ENCODE results near the gene PARN.
A peak's percentile ranks its signal among the peaks of the same experiment; 100 is the strongest.
"Not testable (repeated sequence)": the region's sequence is repeated elsewhere in the genome, so short reads cannot be mapped to it uniquely, and the experiment has no call there.

The PARN gene

DNA sequence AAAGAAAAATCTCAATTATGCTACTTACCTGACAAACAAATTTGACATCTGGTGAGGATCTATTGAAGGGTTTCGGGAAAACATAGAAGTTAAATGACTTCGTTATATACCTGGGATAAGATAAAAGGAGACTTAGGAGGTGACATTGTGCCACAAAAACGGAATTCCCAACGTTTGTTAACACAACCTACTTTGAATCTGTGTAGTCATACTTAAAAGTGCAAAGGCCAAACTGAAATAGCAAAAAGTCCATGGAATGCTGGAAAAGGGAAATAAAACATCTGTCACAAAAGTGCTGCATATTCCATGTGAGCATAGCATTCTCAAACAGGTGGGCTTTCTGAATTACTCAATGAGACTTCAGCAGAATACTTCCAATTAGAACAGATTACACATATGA, 3.0 kb downstream of the PARN start:
- DNase-seq (ENCODE audit: low read depth in 1 of 2, low spot score in 1 of 2) = no peak
- in situ Hi-C loops (cut with HindIII; ENCODE audit: low pct_unique_long_range_greater_than_20kb, low sequenced_read_pairs) = no loop called here
- TF ChIP-seq JUND (IDR thresholded peaks at IDR 0.05; ENCODE audit: low read depth) = no peak

DNA sequence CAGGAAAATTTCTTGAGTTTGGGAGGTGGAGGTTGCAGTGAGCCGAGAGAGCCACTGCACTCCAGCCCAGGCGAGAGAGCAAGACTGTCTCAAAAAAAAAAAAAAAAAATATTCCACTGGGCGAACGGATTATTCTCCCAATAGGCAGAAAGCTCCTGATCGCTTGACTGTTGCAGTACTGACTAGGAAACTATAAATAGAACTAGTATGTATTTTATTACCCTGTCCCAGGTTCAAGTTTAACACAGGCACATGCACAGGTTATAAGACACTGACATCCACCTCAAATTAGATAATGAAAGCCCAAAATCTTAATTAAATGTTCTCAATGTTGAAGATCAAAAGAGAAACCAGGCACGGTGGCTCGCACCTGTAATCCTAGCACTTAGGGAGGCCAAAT, 11.5 kb downstream of the PARN start:
- in situ Hi-C loops (cut with HindIII; ENCODE audit: low pct_unique_long_range_greater_than_20kb, low sequenced_read_pairs) = no loop called here
- no peak for DNase-seq (ENCODE audit: low read depth in 1 of 2, low spot score in 1 of 2)
- no peak for TF ChIP-seq JUND (IDR thresholded peaks at IDR 0.05; ENCODE audit: low read depth)

DNA sequence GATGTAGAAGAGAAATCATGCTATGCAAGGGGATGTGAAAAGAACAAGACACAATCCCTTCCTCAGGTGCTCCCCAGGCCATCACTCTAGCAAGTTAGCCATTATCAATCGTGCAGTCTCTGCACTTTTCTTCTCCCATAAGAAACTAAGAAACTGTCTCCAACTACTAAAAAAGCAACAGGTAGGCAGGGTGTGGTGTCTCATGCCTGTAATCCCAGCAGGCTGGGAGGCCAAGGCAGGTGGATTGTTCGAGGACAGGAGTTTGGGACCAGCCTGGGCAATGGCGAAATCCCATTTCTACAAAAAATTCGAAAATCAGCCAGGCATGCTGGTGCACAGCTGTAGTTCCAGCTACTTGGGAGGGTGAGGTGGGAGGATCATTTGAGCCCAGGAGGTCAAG, 13.8 kb downstream of the PARN start:
- no peak for TF ChIP-seq JUND (IDR thresholded peaks at IDR 0.05; ENCODE audit: low read depth)
- in situ Hi-C loops (cut with HindIII; ENCODE audit: low pct_unique_long_range_greater_than_20kb, low sequenced_read_pairs) = no loop called here
- DNase-seq (ENCODE audit: low read depth in 1 of 2, low spot score in 1 of 2) = no peak

DNA sequence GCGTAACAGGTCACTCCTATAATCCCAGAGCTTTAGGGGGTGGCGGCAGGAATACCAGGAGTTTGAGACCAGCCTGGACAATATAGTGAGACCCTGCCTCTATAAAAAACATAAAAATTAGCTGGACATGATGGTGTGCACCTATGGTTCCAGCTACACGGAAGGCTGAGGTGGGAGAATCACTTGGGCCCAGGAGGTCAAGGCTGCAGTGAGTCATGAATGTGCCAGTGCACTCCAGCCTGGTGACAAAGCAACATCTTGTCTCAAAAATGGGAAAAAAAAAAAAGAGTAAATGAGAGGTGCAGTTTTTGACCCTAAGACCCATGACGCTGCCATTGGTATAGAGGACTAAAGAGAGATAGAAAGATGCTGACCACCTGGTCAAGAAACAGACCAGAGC, 16.1 kb downstream of the PARN start:
- in situ Hi-C loops (cut with HindIII; ENCODE audit: low pct_unique_long_range_greater_than_20kb, low sequenced_read_pairs) = no loop called here
- DNase-seq (ENCODE audit: low read depth in 1 of 2, low spot score in 1 of 2) = no peak
- no peak for TF ChIP-seq JUND (IDR thresholded peaks at IDR 0.05; ENCODE audit: low read depth)

DNA sequence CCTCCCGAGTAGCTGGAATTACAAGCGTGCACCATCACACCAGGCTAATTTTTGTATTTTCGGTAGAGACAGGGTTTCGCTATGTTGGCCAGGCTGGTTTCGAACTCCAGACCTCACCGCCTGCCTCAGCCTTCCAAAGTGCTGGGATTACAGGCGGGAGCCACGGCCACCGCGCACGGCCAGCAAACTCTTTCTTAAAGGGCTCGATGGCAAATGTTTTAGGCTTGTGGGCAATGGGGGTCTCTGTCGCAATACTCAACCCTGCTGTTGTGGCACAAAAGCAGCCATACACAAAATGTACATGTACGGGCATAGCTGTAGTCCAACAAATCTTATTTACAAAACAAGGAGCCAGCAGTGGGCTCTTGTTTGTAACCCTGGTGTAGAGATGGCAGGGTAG, 18.4 kb downstream of the PARN start:
- in situ Hi-C loops (cut with HindIII; ENCODE audit: low pct_unique_long_range_greater_than_20kb, low sequenced_read_pairs) = no loop called here
- no peak for TF ChIP-seq JUND (IDR thresholded peaks at IDR 0.05; ENCODE audit: low read depth)
- no peak for DNase-seq (ENCODE audit: low read depth in 1 of 2, low spot score in 1 of 2)

DNA sequence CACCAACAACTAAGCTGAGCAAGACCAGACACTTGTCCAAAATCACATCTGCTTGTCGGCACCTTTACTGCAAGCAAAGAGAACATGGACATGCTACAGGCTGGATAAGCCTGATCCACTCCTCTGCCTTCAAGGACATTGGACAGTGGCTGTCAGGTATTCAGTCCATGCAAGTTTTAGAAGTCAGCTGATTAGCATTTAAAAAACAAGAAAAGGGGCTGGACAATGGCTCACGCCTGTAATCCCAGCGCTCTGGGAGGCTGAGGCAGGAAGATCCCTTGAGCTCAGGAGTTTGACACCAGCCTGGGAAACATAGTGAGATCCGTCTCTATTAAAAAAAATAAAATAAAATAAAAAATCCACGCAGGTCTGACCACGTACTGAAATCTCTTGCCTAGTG, 20.3 kb downstream of the PARN start:
- TF ChIP-seq JUND (IDR thresholded peaks at IDR 0.05; ENCODE audit: low read depth) = no peak
- DNase-seq (ENCODE audit: low read depth in 1 of 2, low spot score in 1 of 2) = no peak
- in situ Hi-C loops (cut with HindIII; ENCODE audit: low pct_unique_long_range_greater_than_20kb, low sequenced_read_pairs) = no loop called here

DNA sequence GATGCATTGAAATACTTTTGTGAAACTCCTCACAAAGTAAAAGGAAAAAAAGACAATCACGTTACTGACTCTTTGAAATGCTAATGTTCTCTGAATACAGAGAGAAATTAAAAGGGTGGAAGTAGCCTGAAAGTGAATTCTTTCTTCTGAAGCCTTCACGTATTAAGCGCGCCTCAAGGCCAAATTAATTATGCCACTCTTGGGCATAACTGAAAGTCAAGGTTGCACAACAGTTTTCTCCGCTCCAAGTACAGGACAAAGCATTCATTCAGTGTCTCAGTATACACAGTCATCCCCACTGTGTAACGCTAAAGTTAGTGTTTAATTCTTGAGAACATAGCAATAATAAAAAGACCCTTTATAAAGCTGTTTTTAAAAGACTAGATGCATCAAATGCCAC, 21.5 kb downstream of the PARN start:
- no peak for DNase-seq (ENCODE audit: low read depth in 1 of 2, low spot score in 1 of 2)
- in situ Hi-C loops (cut with HindIII; ENCODE audit: low pct_unique_long_range_greater_than_20kb, low sequenced_read_pairs) = no loop called here
- TF ChIP-seq JUND (IDR thresholded peaks at IDR 0.05; ENCODE audit: low read depth) = no peak

DNA sequence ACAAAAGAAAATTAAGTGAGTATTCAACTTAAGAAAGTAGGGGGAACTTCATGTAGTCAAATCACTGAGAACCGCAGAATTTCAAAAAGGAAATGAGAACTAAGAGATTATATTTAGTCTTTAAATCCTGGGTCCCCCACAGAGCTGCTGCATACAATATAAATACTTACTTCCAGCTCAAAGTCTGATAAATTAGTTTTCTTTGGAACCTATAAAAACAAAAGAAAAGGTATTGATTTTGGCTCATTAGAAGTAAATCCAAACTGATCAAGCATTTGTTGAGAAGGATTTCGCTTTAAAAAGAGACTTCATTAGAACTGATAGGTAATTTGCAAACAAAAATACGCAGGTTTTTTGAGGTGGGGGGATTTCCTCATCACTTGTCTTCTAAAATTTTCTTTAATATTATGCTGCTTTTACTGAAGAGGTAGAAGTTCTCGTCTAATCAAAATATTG, 21.9 kb downstream of the PARN start:
- DNase-seq (ENCODE audit: low read depth in 1 of 2, low spot score in 1 of 2) = no peak
- in situ Hi-C loops (cut with HindIII; ENCODE audit: low pct_unique_long_range_greater_than_20kb, low sequenced_read_pairs) = no loop called here
- TF ChIP-seq JUND (IDR thresholded peaks at IDR 0.05; ENCODE audit: low read depth) = no peak

DNA sequence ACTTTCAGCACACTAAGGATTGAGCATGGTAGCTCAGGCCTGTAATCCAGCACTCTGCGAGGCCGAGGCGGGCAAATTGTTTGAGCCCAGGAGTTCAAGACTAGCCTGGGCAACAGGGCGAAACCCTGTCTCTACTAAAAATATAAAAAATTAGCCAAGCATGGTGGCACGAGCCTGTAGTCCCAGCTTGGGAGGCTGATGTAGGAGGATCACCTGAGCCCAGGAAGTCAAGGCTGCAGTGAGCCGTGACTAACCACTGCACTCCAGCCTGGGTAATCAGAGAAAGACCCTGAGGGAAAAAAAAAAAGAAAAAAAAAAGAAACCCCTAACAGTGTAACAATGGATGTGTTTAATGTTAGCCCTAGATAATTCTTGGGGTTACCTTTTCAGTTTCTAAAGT, 24.0 kb downstream of the PARN start:
- no peak for DNase-seq (ENCODE audit: low read depth in 1 of 2, low spot score in 1 of 2)
- in situ Hi-C loops (cut with HindIII; ENCODE audit: low pct_unique_long_range_greater_than_20kb, low sequenced_read_pairs) = no loop called here
- no peak for TF ChIP-seq JUND (IDR thresholded peaks at IDR 0.05; ENCODE audit: low read depth)

DNA sequence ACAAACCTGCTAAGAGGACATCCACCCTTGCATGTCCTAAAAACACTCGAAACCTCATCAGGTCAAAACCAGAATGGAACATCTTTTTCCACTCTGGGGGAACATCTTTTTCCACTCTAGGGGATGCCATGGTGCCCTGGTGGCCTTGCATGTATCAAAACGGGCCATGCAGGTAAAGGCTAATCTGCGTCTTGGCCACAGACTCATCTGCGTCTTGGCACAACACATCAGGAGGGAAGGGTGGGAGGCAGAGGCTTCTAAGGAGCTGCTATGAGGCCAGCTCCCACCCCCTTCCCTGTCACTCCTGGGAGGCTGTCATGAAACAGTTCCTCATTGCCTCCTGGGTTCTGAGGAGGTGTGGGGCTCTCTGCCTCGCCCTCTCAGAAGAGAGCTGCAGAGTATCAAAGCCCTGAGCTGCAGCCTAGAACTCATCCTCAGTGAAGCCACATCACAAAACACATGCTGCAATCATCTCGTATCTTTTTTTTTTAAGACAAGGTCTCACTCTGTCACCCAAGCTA, 27.6 kb downstream of the PARN start:
- TF ChIP-seq JUND (IDR thresholded peaks at IDR 0.05; ENCODE audit: low read depth) = no peak
- in situ Hi-C loops (cut with HindIII; ENCODE audit: low pct_unique_long_range_greater_than_20kb, low sequenced_read_pairs) = no loop called here
- DNase-seq (ENCODE audit: low read depth in 1 of 2, low spot score in 1 of 2) = no peak

DNA sequence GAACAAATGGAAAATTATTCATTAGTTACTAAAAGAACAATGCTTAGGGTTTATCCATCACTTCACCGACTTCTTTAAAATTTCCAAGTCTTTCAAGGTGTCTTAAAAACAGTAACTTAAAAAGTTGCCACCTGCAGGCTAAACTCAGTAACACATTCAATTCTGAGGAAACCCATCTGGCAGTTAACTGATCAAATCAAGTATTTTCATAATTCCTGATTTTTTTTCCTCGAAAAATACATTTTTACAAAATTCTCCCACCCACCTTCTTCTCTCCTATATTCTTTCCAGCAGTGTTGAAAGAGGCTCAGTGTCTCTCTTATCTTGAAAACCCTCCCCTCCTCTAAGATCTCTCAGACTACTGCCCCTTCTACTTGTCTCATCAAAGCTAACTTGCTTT, 29.9 kb downstream of the PARN start:
- TF ChIP-seq JUND (IDR thresholded peaks at IDR 0.05; ENCODE audit: low read depth) = no peak
- in situ Hi-C loops (cut with HindIII; ENCODE audit: low pct_unique_long_range_greater_than_20kb, low sequenced_read_pairs) = no loop called here
- DNase-seq (ENCODE audit: low read depth in 1 of 2, low spot score in 1 of 2) = peak; percentile 13 to 48

DNA sequence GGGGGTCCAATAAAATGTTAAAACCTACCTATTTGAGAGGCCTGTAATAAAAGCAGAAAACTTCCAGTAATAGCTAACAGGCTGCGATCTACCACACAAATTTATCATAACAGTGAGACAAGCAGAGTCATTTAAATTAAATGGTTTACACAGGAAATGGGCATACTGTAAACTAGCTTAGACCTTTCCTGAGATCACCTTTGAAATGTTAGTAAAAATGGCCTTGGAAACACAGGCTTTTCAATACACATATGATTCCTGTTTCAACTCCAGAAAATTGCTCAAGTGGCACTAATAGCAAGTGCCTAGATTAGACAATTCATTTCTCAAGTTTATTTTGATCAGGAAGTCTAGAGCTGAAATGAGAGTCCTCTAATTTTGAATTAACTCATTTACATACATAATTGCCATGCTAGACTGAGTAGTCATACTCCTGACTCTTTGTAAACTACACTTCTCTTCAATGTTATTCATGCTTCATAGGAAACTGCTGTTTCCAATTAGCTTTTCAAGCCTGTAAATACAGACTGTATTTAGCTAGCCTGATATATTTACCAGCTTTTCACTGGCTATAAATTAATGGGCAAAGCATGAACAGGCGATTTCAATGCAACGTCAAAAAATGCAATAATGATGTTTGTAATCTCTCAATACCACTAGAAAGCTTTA, 43.3 kb downstream of the PARN start:
- no peak for TF ChIP-seq JUND (IDR thresholded peaks at IDR 0.05; ENCODE audit: low read depth)
- in situ Hi-C loops (cut with HindIII; ENCODE audit: low pct_unique_long_range_greater_than_20kb, low sequenced_read_pairs) = no loop called here
- DNase-seq (ENCODE audit: low read depth in 1 of 2, low spot score in 1 of 2) = no peak

DNA sequence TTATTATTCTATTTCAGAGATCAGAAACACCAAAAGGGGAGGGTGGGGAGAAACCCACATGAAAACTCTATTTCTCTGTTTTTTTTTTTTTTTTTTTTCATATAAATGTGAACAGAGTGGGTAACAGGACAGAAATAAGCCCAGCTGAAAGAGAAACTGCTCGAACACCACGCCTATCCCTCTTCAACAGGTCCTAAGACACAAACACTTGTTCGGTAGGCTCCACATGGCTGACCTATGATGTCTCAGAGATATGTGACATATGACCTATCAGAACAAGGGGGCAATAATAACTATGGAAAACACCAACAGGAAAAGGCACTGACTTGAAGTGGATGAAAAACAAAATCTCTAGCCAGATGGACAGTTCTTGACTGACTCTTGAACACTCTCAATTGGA, 44.8 kb downstream of the PARN start:
- DNase-seq (ENCODE audit: low read depth in 1 of 2, low spot score in 1 of 2) = no peak
- in situ Hi-C loops (cut with HindIII; ENCODE audit: low pct_unique_long_range_greater_than_20kb, low sequenced_read_pairs) = no loop called here
- TF ChIP-seq JUND (IDR thresholded peaks at IDR 0.05; ENCODE audit: low read depth) = no peak

DNA sequence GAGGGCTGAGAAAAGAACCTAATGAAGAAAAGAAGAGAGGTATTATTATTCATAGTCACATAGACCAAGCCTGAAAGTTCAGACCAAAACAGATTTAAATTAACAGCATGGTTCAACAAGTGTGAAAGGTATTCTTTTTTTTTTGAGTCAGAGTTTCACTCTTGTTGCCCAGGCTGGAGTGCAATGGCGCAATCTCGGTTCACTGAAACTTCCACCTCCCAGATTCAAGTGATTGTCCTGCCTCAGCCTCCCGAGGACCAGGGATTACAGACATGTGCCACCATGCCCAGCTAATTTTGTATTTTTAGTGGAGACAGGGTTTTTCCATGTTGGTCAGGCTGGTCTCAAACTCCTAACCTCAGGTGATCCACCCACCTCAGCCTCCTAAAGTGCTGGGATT, 49.1 kb downstream of the PARN start:
- DNase-seq (ENCODE audit: low read depth in 1 of 2, low spot score in 1 of 2); in situ Hi-C loops (cut with HindIII; ENCODE audit: low pct_unique_long_range_greater_than_20kb, low sequenced_read_pairs): not testable (repeated sequence)

Measured in T47D (cell line).